SK-N-SH (cell line): Measurements from ENCODE around the gene NBDY. TPM values are rescaled to one million over a fixed set of nuclear protein-coding genes. Genes with fewer than 3 reads are reported as not detected.
A peak's percentile ranks its signal among the peaks of the same experiment; 100 is the strongest.

Source experiments
- CTCF ChIA-PET: fragments of 300-600, 350-600 bp; formaldehyde crosslinking; extraction: SDS; loops from one replicate; lab custom pipeline; 2021; lab: Yijun Ruan, JAX
- POLR2A ChIA-PET: fragments of 350-600 bp; sonication (Branson Sonifier 250); formaldehyde crosslinking; extraction: SDS; loops from one replicate; lab custom pipeline; 2020; ENCODE audit warnings: antibody characterized with exemption, inconsistent platforms; lab: Yijun Ruan, JAX
- DNase-seq: peaks from one replicate; pipeline ENCODE4 v3.0.0; 2012
- H2AFZ ChIP-seq: fragments of 200-600 bp; sonication (generic); 2 replicates; pipeline ENCODE4 v1.8.1; 2016; ENCODE audit warnings: antibody characterized with exemption, mild to moderate bottlenecking, low read depth
- H3F3A ChIP-seq: fragments of 200-600 bp; sonication (generic); replicated peaks from 2 replicates; pipeline ENCODE3; 2016; ENCODE audit warnings: antibody characterized with exemption, mild to moderate bottlenecking; ENCODE audit not compliant: insufficient read depth
- H3K27ac ChIP-seq, 2 experiments: fragments of 200-500 bp in 1 of 2; fragments of 200-600 bp in 1 of 2; sonication (Bioruptor generic) in 1 of 2; sonication (generic), shearing (Covaris generic) in 1 of 2; 2 replicates each; pipeline versions ENCODE4 v1.5.1 to v1.6.1; 2014 to 2016; ENCODE audit warnings: low read depth in 2 of 2, inconsistent platforms in 1 of 2, low read length in 1 of 2, mild to moderate bottlenecking in 1 of 2, mixed read lengths in 1 of 2
- H3K27me3 ChIP-seq: fragments of 200-600 bp; sonication (generic), shearing (Covaris generic); 2 replicates; pipeline ENCODE4 v1.6.1; 2016; ENCODE audit warnings: mixed run types; ENCODE audit not compliant: insufficient read depth
- H3K36me3 ChIP-seq, 2 experiments: fragments of 200-500 bp in 1 of 2; fragments of 200-600 bp in 1 of 2; sonication (Bioruptor generic) in 1 of 2; sonication (generic) in 1 of 2; replicated peaks in 1 of 2; 2 replicates each; pipeline versions ENCODE3 to v1.5.1; 2014 to 2016; ENCODE audit warnings: low read length in 1 of 2, mild to moderate bottlenecking in 1 of 2; ENCODE audit not compliant: insufficient read depth in 2 of 2, control insufficient read depth in 1 of 2
- H3K4me1 ChIP-seq, 2 experiments: fragments of 200-500 bp in 1 of 2; fragments of 200-600 bp in 1 of 2; sonication (Bioruptor generic) in 1 of 2; sonication (generic), shearing (Covaris generic) in 1 of 2; 2 replicates each; pipeline versions ENCODE4 v1.5.1 to v1.6.1; 2014 to 2016; ENCODE audit warnings: low read depth in 1 of 2, low read length in 1 of 2, mixed run types in 1 of 2; ENCODE audit not compliant: insufficient read depth in 2 of 2, control insufficient read depth in 1 of 2
- H3K4me2 ChIP-seq: fragments of 200-600 bp; sonication (generic), shearing (Covaris generic); 2 replicates; pipeline ENCODE4 v1.6.1; 2017; ENCODE audit warnings: mixed run types
- H3K4me3 ChIP-seq, 2 experiments: fragments of 200-500 bp in 1 of 2; fragments of 200-600 bp in 1 of 2; sonication (Bioruptor generic) in 1 of 2; sonication (generic), shearing (Covaris generic) in 1 of 2; 2 replicates each; pipeline versions ENCODE4 v1.5.1 to v1.8.1; 2014 to 2016; ENCODE audit warnings: low read depth in 2 of 2, inconsistent platforms in 1 of 2, low read length in 1 of 2, mild to moderate bottlenecking in 1 of 2, mixed read lengths in 1 of 2, moderate library complexity in 1 of 2
- H3K79me2 ChIP-seq: fragments of 200-600 bp; sonication (generic); 2 replicates; pipeline ENCODE4 v1.8.1; 2017; ENCODE audit warnings: mild to moderate bottlenecking; ENCODE audit not compliant: insufficient read depth
- H3K9ac ChIP-seq: fragments of 200-600 bp; sonication (generic); 2 replicates; pipeline ENCODE4 v1.6.1; 2017; ENCODE audit warnings: mixed run types
- H3K9me2 ChIP-seq: fragments of 200-600 bp; sonication (generic); 2 replicates; pipeline ENCODE4 v1.6.1; 2017; ENCODE audit warnings: mixed run types
- H3K9me3 ChIP-seq: fragments of 200-600 bp; sonication (generic); 2 replicates; pipeline ENCODE4 v1.6.1; 2017; ENCODE audit warnings: mixed run types, mild to moderate bottlenecking, moderate library complexity
- H4K20me1 ChIP-seq: fragments of 200-600 bp; sonication (generic); 2 replicates; pipeline ENCODE4 v1.6.1; 2017; ENCODE audit warnings: mild to moderate bottlenecking, mixed run types; ENCODE audit not compliant: insufficient read depth
- CHD2 ChIP-seq: fragments of 150-350 bp; IDR thresholded peaks from 2 replicates; pipeline ENCODE4 v1.6.1; 2018; ENCODE audit warnings: low read length; ENCODE audit not compliant: partially characterized antibody
- EP300 ChIP-seq, 2 experiments: IDR thresholded peaks; 2 replicates each; pipeline versions ENCODE4 v1.4.0 to v1.6.1; 2012; ENCODE audit warnings: borderline replicate concordance in 1 of 2, low read depth in 1 of 2, low read length in 1 of 2
- EZH2phosphoT487 ChIP-seq: fragments of 200-600 bp; sonication (generic); IDR thresholded peaks from 2 replicates; pipeline ENCODE4 v1.6.1; 2017; ENCODE audit warnings: low read depth, mixed run types, mild to moderate bottlenecking, antibody characterized with exemption, moderate library complexity, borderline replicate concordance
- FOXM1 ChIP-seq: IDR thresholded peaks from 2 replicates; pipeline ENCODE4 v1.4.0; 2012; ENCODE audit warnings: low read depth, mild to moderate bottlenecking
- GABPA ChIP-seq: IDR thresholded peaks from 2 replicates; pipeline ENCODE4 v1.4.0; 2012; ENCODE audit warnings: low read depth, mild to moderate bottlenecking
- GATA2 ChIP-seq: sonication (generic); formaldehyde crosslinking; IDR thresholded peaks from 2 replicates; pipeline ENCODE4 v1.5.0; 2020; ENCODE audit warnings: mild to moderate bottlenecking, missing genetic modification reagents
- JUND ChIP-seq: IDR thresholded peaks from 2 replicates; pipeline ENCODE4 v1.4.0; 2012
- MEF2A ChIP-seq: IDR thresholded peaks from 2 replicates; pipeline ENCODE4 v1.4.0; 2012; ENCODE audit warnings: low read depth, borderline replicate concordance
- NFIC ChIP-seq: IDR thresholded peaks from 2 replicates; pipeline ENCODE4 v1.4.0; 2012; ENCODE audit warnings: borderline replicate concordance
- NRF1 ChIP-seq: IDR thresholded peaks from 2 replicates; pipeline ENCODE4 v1.6.1; 2012; ENCODE audit warnings: low read depth, mild to moderate bottlenecking, low read length
- RCOR1 ChIP-seq: fragments of 150-350 bp; IDR thresholded peaks from 2 replicates; pipeline ENCODE4 v1.6.1; 2017; ENCODE audit warnings: antibody characterized with exemption, low read length
- RXRA ChIP-seq: IDR thresholded peaks from 2 replicates; pipeline ENCODE4 v1.4.0; 2012; ENCODE audit warnings: low read depth, mild to moderate bottlenecking, borderline replicate concordance
- TCF12 ChIP-seq: IDR thresholded peaks from 2 replicates; pipeline ENCODE4 v1.4.0; 2012
- TEAD4 ChIP-seq: IDR thresholded peaks from 2 replicates; pipeline ENCODE4 v1.4.0; 2012; ENCODE audit warnings: mild to moderate bottlenecking, borderline replicate concordance; ENCODE audit not compliant: insufficient read depth
- WGBS: methylation state at CpG from one replicate; pipeline ENCODE4 v1.1.6; 2017; ENCODE audit warnings: low lambda C conversion rate; 5-methylcytosine and 5-hydroxymethylcytosine counted together
- polyA plus RNA-seq, 3 experiments: library from polyadenylated mRNA; depleted of rRNA; stranded (reverse); fragments of >200 nt; gene quantifications; 2 replicates each; pipeline ENCODE4 v1.2.3, GENCODE V29; 2012
- TF ChIP-seq, protein P1 (sequence below): IDR thresholded peaks from 2 replicates; pipeline ENCODE4 v1.6.1; 2012; ENCODE audit warnings: mild to moderate bottlenecking, low read depth, low read length, moderate library complexity
- TF ChIP-seq, protein P2 (sequence below): fragments of 150-350 bp; IDR thresholded peaks from 2 replicates; pipeline ENCODE4 v1.6.1; 2017; ENCODE audit warnings: antibody characterized with exemption, low read length, low read depth, borderline replicate concordance
- TF ChIP-seq, protein P3 (sequence below): fragments of 200-600 bp; sonication (generic); IDR thresholded peaks from 2 replicates; pipeline ENCODE4 v1.6.1; 2017; ENCODE audit warnings: antibody characterized with exemption, mild to moderate bottlenecking, moderate library complexity
- TF ChIP-seq, protein P4 (sequence below): IDR thresholded peaks from 2 replicates; pipeline ENCODE4 v1.4.0; 2012; ENCODE audit warnings: low read depth, borderline replicate concordance

Gene NBDY
- polyA plus RNA-seq, 1 of the 3 experiments (the other 2 are of a cell fraction): 68.2 TPM

DNA sequence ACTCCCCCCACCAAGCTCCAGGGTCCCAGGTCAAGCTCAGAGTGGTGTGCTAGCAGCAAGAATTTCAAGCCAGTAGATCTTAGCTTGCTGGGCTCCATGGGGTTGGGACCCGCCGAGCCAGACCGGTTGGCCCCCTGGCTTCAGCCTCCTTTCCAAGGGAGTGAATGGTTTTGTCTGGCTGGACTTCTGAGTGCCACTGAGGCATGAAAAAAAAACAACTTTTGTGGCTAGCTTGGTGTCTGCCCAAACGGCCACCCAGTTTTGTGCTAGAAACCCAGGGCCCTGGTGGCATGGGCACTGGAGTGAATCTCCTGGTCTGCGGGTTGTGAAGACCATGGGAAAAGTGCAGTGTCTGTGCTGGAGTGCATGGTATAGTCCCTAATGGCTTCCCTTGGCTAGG is 82.6 kb downstream of the NBDY start (continued):
- TF ChIP-seq, protein P1, sequence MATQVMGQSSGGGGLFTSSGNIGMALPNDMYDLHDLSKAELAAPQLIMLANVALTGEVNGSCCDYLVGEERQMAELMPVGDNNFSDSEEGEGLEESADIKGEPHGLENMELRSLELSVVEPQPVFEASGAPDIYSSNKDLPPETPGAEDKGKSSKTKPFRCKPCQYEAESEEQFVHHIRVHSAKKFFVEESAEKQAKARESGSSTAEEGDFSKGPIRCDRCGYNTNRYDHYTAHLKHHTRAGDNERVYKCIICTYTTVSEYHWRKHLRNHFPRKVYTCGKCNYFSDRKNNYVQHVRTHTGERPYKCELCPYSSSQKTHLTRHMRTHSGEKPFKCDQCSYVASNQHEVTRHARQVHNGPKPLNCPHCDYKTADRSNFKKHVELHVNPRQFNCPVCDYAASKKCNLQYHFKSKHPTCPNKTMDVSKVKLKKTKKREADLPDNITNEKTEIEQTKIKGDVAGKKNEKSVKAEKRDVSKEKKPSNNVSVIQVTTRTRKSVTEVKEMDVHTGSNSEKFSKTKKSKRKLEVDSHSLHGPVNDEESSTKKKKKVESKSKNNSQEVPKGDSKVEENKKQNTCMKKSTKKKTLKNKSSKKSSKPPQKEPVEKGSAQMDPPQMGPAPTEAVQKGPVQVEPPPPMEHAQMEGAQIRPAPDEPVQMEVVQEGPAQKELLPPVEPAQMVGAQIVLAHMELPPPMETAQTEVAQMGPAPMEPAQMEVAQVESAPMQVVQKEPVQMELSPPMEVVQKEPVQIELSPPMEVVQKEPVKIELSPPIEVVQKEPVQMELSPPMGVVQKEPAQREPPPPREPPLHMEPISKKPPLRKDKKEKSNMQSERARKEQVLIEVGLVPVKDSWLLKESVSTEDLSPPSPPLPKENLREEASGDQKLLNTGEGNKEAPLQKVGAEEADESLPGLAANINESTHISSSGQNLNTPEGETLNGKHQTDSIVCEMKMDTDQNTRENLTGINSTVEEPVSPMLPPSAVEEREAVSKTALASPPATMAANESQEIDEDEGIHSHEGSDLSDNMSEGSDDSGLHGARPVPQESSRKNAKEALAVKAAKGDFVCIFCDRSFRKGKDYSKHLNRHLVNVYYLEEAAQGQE: no peak
- no peak for TF ChIP-seq MEF2A
- TF ChIP-seq, protein P2, sequence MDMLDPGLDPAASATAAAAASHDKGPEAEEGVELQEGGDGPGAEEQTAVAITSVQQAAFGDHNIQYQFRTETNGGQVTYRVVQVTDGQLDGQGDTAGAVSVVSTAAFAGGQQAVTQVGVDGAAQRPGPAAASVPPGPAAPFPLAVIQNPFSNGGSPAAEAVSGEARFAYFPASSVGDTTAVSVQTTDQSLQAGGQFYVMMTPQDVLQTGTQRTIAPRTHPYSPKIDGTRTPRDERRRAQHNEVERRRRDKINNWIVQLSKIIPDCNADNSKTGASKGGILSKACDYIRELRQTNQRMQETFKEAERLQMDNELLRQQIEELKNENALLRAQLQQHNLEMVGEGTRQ: no peak

DNA sequence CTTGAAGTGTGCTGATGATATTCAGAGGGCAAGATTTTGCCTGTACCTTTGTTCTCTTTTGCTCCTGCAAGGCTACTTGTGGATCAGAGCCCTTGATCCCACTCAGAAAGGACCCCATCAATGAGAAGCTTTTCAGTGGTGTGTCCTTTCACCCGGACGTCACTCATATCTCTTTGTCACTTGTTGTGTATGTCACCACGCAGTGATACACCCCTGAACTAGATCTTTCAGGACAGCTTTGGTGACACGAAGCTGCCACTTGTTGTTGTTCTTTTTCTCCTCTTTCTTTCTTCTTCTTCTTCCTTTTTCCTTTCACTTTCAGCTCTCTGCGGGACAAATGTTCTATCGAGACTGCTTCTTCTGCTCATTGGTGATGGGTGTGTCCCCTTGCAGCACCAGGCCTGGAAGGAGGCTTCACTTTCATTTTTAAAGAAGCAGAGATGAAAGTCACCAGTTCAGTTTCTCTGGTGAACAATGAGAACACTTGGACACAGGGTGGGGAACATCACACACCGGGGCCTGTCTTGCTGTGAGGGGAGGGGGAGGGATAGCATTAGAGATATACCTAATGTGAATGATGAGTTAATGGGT is 83.6 kb downstream of the NBDY start:
- Histone ChIP-seq H3K27ac (no peak overlapping the region), H4K20me1 (no peaks in the 10 kb centered on the region), H3K9me3 (peaks cover 1% of the 10 kb centered on the region; the same call in 1 of the 2 replicates), H3K36me3 (peaks cover 4 to 11% of the 10 kb centered on the region in 2 experiments), H3K9ac (no peak overlapping the region), H2AFZ (no peak overlapping the region), H3K4me3 (peak overlapping the region in 1 of 2 experiments; percentile 17; a peak in 1 of 4 replicates), H3K4me1 (peaks cover 0 to 5% of the 10 kb centered on the region in 2 experiments; a peak in 1 of 4 replicates), H3K4me2 (peak overlapping the region; percentile 63), H3F3A (no peaks in the 10 kb centered on the region), H3K79me2 (peaks cover 2% of the 10 kb centered on the region; the same call in 1 of the 2 replicates), H3K9me2 (no peaks in the 10 kb centered on the region), H3K27me3 (no peaks in the 10 kb centered on the region)
- no peak for DNase-seq
- TF ChIP-seq, protein P3, sequence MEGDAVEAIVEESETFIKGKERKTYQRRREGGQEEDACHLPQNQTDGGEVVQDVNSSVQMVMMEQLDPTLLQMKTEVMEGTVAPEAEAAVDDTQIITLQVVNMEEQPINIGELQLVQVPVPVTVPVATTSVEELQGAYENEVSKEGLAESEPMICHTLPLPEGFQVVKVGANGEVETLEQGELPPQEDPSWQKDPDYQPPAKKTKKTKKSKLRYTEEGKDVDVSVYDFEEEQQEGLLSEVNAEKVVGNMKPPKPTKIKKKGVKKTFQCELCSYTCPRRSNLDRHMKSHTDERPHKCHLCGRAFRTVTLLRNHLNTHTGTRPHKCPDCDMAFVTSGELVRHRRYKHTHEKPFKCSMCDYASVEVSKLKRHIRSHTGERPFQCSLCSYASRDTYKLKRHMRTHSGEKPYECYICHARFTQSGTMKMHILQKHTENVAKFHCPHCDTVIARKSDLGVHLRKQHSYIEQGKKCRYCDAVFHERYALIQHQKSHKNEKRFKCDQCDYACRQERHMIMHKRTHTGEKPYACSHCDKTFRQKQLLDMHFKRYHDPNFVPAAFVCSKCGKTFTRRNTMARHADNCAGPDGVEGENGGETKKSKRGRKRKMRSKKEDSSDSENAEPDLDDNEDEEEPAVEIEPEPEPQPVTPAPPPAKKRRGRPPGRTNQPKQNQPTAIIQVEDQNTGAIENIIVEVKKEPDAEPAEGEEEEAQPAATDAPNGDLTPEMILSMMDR: no peak
- TF ChIP-seq TEAD4: no peak
- TF ChIP-seq GABPA: no peak
- TF ChIP-seq RXRA: no peak
- no peak for TF ChIP-seq MEF2A
- TF ChIP-seq NRF1: no peak
- no peak for TF ChIP-seq CHD2
- no peak for TF ChIP-seq EP300 (IDR thresholded peaks at IDR 0.05; ENCODE audit: borderline replicate concordance in 1 of 2, low read depth in 1 of 2, low read length in 1 of 2)
- TF ChIP-seq, protein P1: no peak
- no peak for TF ChIP-seq NFIC
- no peak for TF ChIP-seq GATA2 (CRISPR knock-in tag)
- no peak for TF ChIP-seq RCOR1
- TF ChIP-seq EZH2phosphoT487: no peak
- TF ChIP-seq TCF12: no peak
- TF ChIP-seq, protein P4, sequence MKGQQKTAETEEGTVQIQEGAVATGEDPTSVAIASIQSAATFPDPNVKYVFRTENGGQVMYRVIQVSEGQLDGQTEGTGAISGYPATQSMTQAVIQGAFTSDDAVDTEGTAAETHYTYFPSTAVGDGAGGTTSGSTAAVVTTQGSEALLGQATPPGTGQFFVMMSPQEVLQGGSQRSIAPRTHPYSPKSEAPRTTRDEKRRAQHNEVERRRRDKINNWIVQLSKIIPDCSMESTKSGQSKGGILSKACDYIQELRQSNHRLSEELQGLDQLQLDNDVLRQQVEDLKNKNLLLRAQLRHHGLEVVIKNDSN: no peak
- no peak for TF ChIP-seq JUND
- TF ChIP-seq FOXM1: no peak
- ChIA-PET CTCF (no interaction called here), POLR2A (no interaction called here)
- WGBS: 37% methylated on average over 7 of the region's 7 CpGs
